Fibroblast of villous mesenchyme (primary cell): ENCODE measurements around the gene PI16. TPM values are rescaled to one million over a fixed set of nuclear protein-coding genes. Genes with fewer than 3 reads are reported as not detected.

Source experiments
- DNase-seq: peaks from one replicate; pipeline ENCODE4 v3.0.0-alpha.2; 2010; ENCODE audit warnings: low read depth
- H3K4me3 ChIP-seq: 2 replicates; pipeline ENCODE4 v1.5.1; 2011; ENCODE audit warnings: low read depth, mild to moderate bottlenecking, low read length
- CTCF ChIP-seq: IDR thresholded peaks from 2 replicates; pipeline ENCODE4 v1.5.1; 2012; ENCODE audit warnings: low read depth, mild to moderate bottlenecking, low read length; ENCODE audit not compliant: insufficient read depth
- total RNA-seq: library from RNA; depleted of rRNA; stranded (reverse); fragments of >200 nt; gene quantifications from 2 replicates; pipeline ENCODE4 v1.2.3, GENCODE V29; 2012

The PI16 gene
- total RNA-seq, 1 donor: under 0.01 TPM

- DNase-seq: no peak
- no peak overlapping the region for H3K4me3 ChIP-seq
- no peak for TF ChIP-seq CTCF
Observed at GRCh38 chr6:36928547-36928918, 26.0 kb upstream of the PI16 start.

GRCh38 chr6:36929152-36929551, 25.4 kb upstream of the PI16 start:
- H3K4me3 ChIP-seq: no peak overlapping the region
- TF ChIP-seq CTCF: no peak
- no peak for DNase-seq

GRCh38 chr6:36929607-36930006, 24.9 kb upstream of the PI16 start:
- DNase-seq: peak; percentile 82
- no peak overlapping the region for H3K4me3 ChIP-seq

GRCh38 chr6:36930483-36930882, 24.1 kb upstream of the PI16 start:
- no peak for TF ChIP-seq CTCF
- DNase-seq: no peak
- no peak overlapping the region for H3K4me3 ChIP-seq

More at GRCh38 chr6:36929607-36930006, 24.9 kb upstream of the PI16 start:
- no peak for TF ChIP-seq CTCF

GRCh38 chr6:36933102-36933501, 21.4 kb upstream of the PI16 start:
- no peak for TF ChIP-seq CTCF

GRCh38 chr6:36933519-36933918, 21.0 kb upstream of the PI16 start:
- TF ChIP-seq CTCF: no peak
- H3K4me3 ChIP-seq: no peak overlapping the region
- no peak for DNase-seq

More at GRCh38 chr6:36933102-36933501, 21.4 kb upstream of the PI16 start:
- H3K4me3 ChIP-seq: no peak overlapping the region
- DNase-seq: no peak

- no peak for TF ChIP-seq CTCF
- DNase-seq: no peak
- H3K4me3 ChIP-seq: no peak overlapping the region
Observed at GRCh38 chr6:36934901-36935300, 19.6 kb upstream of the PI16 start.
